WI38 (cell line): ENCODE measurements around the gene SYT12.

Experiments
- H3K4me3 ChIP-seq: 2 replicates; pipeline ENCODE4 v1.5.1; 2011; ENCODE audit warnings: low read depth, mild to moderate bottlenecking, control low read depth, low read length
- TF ChIP-seq, protein P1 (sequence below): IDR thresholded peaks from 2 replicates; pipeline ENCODE4 v1.5.1; 2012; ENCODE audit warnings: low read depth, mild to moderate bottlenecking, control low read depth, low read length

Gene SYT12

DNA sequence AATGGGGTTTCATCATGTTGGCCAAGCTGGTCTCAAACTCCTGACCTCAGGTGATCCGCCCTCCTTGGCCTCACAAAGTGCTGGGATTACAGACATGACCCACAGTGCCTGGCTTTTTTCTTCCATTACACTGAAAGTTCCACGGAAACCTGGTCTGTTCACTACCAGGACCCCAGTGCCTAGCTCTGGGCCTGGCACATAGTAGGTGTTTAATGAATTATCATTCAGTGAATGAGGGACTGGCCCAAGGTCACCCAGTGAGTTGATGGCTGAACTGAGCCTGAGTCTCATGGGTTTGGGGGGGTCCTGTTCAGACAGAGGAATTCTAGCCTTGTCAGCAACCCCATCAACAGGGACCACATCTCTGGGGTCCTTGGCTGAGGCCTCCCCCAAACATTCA lies 44.7 kb upstream of the SYT12 start:
- H3K4me3 ChIP-seq, result no peak overlapping the region
- TF ChIP-seq, protein P1, sequence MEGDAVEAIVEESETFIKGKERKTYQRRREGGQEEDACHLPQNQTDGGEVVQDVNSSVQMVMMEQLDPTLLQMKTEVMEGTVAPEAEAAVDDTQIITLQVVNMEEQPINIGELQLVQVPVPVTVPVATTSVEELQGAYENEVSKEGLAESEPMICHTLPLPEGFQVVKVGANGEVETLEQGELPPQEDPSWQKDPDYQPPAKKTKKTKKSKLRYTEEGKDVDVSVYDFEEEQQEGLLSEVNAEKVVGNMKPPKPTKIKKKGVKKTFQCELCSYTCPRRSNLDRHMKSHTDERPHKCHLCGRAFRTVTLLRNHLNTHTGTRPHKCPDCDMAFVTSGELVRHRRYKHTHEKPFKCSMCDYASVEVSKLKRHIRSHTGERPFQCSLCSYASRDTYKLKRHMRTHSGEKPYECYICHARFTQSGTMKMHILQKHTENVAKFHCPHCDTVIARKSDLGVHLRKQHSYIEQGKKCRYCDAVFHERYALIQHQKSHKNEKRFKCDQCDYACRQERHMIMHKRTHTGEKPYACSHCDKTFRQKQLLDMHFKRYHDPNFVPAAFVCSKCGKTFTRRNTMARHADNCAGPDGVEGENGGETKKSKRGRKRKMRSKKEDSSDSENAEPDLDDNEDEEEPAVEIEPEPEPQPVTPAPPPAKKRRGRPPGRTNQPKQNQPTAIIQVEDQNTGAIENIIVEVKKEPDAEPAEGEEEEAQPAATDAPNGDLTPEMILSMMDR, result no peak

DNA sequence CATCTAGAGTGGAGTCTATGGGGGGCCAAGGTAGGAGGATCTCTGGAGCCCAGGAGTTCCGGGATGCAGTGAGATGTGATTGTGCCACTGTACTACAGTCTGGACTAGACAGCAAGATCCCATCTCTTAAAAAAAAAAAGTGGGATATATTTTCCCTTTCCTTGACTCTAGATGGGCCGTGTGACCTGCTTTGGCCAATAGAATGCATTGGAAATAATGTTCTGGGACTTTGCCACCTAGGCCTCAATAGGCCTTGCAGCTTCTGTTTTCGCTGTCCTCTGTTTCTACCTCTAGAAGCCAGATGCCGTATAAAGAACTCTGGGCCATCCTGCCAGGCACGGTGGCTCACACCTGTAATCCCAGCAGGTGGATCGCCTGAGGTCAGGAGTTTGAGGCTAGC lies 44.2 kb upstream of the SYT12 start:
- TF ChIP-seq, protein P1, result no peak

DNA sequence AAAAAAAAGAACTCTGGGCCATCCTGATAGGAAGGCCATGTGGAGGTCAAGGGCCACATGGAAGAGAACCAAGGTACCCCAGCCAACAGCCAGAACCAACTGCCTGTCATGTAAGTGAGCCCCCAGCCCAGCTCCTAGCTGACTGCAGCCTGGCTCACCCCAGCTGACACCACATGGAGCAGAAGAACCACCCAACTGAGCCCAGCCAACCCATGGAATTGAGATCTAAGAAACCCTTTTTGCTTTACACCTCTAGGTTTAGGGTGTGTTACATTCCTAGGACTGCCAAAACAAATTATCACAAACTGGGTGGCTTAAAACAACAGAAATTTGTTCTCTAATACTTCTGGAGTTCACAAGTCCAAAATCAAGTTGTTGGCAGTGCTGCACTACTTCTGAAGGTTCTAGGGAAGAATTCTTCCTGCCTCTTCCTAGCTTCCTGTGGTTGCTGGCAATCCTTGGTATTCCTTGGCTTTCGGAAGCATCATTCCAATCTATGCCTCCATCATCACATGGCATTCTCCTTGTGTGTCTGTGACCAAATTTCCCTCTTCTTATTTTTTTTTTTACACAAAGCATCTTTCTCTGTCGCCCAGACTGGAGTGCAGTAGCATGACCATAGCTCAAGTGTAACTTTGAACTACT lies 43.5 kb upstream of the SYT12 start:
- no peak overlapping the region for H3K4me3 ChIP-seq

More for the DNA sequence above, 44.2 kb upstream of the SYT12 start:
- no peak overlapping the region for H3K4me3 ChIP-seq

DNA sequence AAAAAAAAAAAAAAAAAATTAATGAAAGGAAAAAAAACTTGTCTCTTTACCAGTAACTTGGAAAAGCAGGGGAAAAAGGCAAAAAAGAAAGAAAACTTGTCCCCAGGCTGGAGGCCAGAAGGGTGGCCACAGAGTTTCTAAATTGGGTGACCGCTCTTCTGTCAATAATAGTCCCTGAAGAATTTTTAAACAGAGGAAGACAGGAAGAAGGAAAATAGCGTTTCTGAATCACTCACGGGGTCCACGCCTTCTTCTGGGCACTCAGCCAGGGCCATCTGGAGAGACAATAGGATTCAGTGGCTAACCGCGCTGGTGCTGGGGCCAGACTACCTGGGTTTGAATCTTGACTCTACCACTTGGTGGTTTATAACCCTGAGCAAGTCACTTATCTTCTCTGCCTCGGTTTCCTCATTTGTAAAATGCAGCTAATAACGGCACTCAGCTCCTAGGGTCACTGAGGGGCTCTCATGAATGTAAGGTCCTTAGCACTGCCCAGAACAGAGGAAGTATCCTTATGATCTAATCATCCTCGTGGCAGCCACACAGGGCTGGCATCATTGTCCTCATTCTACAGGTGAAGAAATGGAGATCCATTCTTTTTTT lies 40.9 kb upstream of the SYT12 start:
- TF ChIP-seq, protein P1, result no peak
- no peak overlapping the region for H3K4me3 ChIP-seq

More for the DNA sequence above, 43.5 kb upstream of the SYT12 start:
- TF ChIP-seq, protein P1, result no peak

DNA sequence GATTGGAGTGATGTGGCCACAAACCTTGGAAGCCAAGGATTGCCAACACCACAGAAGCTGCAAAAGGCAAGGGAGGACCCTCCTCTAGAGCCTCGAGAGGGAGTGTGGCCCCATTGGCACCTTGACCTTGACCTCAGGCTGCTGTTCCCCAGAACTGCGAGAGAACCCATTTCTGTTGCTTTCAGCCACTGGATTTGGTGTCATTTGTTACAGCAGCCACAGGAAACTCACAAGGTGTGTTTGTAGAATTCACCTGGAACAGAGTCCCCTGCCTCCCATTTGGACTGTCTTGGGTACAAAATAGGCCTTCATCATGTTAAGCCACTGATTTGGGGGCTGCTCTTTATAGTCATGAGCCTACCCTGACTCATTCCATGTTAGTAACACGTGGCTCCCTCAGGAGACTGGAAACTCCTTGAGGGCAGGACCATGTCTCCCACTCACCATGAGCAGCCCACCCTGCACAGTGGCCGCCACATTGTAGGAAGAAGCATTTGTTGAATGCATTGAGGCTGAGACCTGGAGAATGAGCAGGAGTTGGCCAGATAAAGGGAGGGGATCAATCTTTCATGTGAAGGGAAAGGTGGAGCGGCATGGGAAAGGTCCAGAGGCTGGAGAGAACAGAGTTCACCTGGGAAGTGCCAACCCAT lies 39.5 kb upstream of the SYT12 start:
- TF ChIP-seq, protein P1, result no peak
- no peak overlapping the region for H3K4me3 ChIP-seq

DNA sequence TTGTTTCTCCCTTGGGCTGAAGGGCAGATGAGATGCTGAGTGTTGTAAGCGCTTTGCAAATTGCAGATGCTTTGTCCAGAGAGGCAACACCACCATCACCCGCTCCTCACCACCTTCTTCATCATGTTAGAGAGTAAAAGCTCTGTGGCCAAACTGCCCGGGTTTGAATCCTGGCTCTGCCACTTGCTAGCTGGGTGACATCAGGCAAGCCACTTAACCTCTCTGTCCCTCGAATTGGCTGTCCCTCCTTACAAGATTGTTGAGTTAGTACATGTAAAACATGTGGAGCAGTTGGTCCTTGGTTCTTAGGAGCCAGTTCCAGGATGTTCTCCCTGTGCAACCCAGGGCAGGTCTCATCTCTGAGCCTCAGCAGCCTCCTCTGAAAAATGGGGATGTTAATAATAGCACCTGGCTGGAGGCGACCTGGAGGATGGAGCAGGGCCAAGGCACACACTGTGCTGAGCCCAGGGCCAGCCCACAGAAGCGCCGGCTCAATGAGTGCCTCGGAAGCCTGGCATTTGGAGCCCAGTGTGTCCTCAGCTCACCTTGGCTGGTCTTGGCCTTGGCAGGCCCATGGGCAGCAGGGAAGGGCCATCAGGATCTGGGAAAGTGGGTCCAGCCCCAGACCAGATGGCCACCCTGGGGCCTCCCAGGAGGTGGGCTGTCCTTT lies 37.3 kb upstream of the SYT12 start:
- TF ChIP-seq, protein P1, result no peak
- H3K4me3 ChIP-seq, result no peak overlapping the region

DNA sequence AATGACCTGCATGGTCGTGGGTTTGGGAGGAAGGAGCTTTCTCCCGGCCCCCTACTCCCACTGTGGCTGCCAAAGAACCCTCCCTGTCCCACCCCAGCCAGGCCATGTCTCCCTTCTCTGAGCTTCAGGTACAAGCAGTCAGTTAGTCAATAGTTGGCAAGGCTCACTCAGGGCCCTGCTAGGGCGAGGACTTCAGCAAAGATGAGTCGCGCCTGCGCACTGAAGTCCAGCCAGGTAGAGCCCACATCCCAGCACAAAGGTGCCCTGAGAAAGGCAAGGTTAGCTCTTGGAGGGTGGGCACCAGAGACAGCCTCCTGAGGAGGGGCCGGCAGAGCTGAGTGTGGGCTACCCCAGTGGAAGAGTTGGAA lies 36.8 kb upstream of the SYT12 start:
- TF ChIP-seq, protein P1, result no peak
- no peak overlapping the region for H3K4me3 ChIP-seq
